ENCODE data around the gene OR2F1. TPM values are rescaled to one million over a fixed set of nuclear protein-coding genes. Genes with fewer than 3 reads are reported as not detected.

OR2F1 gene
- total RNA-seq, 4 donors from 2014 or later = not detected

DNA sequence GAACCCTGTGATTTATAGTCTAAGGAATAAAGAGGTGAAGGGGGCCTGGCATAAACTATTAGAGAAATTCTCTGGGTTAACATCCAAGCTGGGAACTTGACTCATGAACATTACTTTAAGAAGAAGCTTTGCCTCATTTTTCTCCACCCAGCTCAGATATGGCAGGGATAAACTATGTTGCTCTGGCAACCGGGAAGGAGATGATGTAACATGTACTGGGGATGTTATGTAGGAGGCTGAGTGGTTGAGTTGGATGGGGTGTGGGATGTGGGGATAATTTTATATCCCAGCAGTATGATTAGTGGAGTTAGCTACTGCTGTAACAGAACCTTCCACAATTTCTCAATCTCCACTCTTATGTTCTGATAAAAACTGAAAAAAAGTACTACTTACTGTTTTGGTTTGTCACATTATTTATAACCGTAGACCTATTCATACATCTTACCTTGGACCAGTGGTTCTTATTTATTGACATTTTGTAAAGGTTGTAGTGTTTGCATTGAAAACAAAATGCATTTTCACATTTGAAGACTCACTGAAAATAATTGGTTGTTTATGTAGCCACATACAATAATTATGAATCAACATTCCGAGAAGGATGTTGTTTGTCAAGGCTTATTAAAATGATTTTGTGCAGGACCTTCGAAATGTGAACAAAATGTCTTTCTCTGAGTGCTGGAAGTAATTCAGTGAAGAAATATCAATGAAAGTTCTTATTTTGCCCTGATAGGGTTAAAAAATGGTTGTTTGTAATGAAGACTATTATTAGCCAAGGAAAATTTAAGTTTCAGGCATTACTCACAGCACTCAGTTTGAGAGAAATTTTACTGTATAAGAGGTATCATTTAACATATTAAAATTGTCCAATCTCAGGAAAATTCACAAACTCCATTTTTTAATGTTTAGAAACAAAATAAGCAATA lies 18.3 kb upstream of the OR2F1 start:
- intact Hi-C loops (cut with DNase I; ENCODE audit: low total_unique reads) = no loop called here
- Histone ChIP-seq H3K27me3 (no peaks in the 10 kb centered on the region), H3K4me1 (no peaks in the 10 kb centered on the region), H3K9me3 (peaks cover 0 to 4% of the 10 kb centered on the region in 2 donors), H3K27ac (no peak overlapping the region), H3K4me3 (no peak overlapping the region), H3K36me3 (no peaks in the 10 kb centered on the region)
- TF ChIP-seq, protein P1, sequence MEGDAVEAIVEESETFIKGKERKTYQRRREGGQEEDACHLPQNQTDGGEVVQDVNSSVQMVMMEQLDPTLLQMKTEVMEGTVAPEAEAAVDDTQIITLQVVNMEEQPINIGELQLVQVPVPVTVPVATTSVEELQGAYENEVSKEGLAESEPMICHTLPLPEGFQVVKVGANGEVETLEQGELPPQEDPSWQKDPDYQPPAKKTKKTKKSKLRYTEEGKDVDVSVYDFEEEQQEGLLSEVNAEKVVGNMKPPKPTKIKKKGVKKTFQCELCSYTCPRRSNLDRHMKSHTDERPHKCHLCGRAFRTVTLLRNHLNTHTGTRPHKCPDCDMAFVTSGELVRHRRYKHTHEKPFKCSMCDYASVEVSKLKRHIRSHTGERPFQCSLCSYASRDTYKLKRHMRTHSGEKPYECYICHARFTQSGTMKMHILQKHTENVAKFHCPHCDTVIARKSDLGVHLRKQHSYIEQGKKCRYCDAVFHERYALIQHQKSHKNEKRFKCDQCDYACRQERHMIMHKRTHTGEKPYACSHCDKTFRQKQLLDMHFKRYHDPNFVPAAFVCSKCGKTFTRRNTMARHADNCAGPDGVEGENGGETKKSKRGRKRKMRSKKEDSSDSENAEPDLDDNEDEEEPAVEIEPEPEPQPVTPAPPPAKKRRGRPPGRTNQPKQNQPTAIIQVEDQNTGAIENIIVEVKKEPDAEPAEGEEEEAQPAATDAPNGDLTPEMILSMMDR (IDR thresholded peaks at IDR 0.05) = no peak
- TF ChIP-seq POLR2A (IDR thresholded peaks at IDR 0.05) = no peak
- no peak for DNase-seq

DNA sequence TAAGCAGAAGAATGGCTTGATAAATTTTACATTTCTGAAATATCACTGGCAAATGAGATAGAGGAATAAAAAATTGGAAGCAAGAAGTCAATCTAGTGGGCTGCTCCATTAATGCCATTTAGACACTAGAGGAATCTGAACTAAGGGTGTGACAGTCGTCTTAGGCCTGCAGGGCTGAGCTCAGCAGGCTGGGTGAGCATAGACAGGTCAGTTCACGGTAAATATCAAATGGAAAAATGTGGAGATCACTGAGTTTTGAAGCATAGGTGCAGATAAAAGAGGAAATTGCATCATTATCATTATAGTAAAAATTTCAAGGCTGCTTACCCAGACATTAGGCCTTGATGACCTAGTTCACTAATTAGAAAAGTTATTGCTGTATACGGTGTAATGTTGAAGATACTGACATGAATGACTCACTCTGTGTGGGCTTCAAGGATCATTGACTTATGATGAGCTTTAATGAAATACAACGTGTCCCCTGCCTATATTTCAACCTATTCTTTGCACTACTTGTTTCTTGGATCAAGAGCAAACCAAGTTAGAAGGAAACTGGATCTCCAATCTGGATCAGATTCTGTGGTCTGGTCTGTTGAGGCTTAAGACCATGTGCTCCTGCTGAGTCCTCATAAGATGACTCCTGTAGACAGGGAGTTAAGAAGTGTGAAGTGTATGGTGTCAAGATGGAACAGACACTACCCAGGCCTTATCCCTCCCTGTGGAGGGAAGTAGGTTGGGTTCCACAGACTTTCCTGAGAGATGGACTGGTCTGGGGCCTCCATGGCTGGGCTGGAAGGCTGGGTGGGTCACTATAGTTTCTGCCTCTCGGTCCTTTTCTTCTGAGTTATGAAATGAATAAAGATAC lies 16.0 kb upstream of the OR2F1 start:
- TF ChIP-seq, protein P1 (IDR thresholded peaks at IDR 0.05) = no peak
- TF ChIP-seq POLR2A (IDR thresholded peaks at IDR 0.05) = no peak
- H3K9me3 ChIP-seq = peaks cover 0 to 1% of the 10 kb centered on the region in 2 donors
- no peaks in the 10 kb centered on the region for H3K4me1 ChIP-seq
- no peak for DNase-seq
- no peak overlapping the region for H3K4me3 ChIP-seq
- no peaks in the 10 kb centered on the region for H3K36me3 ChIP-seq
- intact Hi-C loops (cut with DNase I; ENCODE audit: low total_unique reads) = no loop called here
- H3K27me3 ChIP-seq = no peaks in the 10 kb centered on the region
- no peak overlapping the region for H3K27ac ChIP-seq

DNA sequence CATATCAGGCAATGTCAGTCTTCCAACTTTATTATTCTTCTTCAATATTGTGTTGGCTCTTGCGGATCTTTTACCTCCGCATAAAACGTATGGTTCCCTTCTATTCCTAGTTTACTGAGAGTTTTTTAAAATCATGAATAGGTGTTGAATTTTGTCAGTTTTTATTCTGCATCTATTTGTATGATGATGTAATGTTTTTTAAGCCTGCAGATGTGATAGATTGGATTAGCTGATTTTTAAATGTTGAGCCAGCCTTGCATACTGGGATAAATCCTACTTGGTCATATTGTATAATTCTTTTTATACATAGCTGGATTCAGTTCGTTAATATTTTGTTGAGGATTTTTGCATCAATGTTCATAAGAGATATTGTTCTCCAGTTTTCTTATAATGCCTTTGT lies 9.2 kb upstream of the OR2F1 start:
- Histone ChIP-seq H3K27me3 (no peaks in the 10 kb centered on the region), H3K4me1 (no peaks in the 10 kb centered on the region), H3K9me3 (no peaks in the 10 kb centered on the region), H3K4me3 (no peak overlapping the region), H3K36me3 (no peaks in the 10 kb centered on the region), H3K27ac (no peak overlapping the region)
- intact Hi-C loops (cut with DNase I; ENCODE audit: low total_unique reads) = no loop called here
- TF ChIP-seq, protein P1 (IDR thresholded peaks at IDR 0.05) = no peak
- TF ChIP-seq POLR2A (IDR thresholded peaks at IDR 0.05) = no peak
- DNase-seq = no peak

DNA sequence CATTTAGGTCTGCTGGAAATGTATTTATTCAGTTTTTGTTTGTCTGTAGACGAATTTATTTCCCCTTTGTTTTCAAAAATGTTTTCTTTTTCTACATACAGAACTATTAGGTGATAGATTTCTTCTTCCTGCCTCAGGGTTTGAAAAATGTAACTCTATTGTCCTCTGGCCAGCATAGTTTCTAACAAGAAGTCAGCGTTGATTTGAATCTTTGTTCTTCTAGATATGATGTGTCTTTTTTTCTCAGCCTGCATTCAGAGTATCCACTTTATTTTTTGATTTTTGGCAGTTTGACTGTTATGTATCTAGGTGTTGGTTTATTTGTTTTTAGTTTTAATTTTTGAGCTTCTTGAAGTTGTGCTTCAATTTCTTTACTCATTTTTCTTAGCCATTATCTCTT lies 7.5 kb upstream of the OR2F1 start:
- intact Hi-C loops (cut with DNase I; ENCODE audit: low total_unique reads) = no loop called here
- H3K36me3 ChIP-seq = no peaks in the 10 kb centered on the region
- H3K27ac ChIP-seq = no peak overlapping the region
- TF ChIP-seq POLR2A (IDR thresholded peaks at IDR 0.05) = no peak
- TF ChIP-seq, protein P1 (IDR thresholded peaks at IDR 0.05) = no peak
- H3K9me3 ChIP-seq = no peaks in the 10 kb centered on the region
- H3K27me3 ChIP-seq = no peaks in the 10 kb centered on the region
- no peak for DNase-seq
- no peak overlapping the region for H3K4me3 ChIP-seq
- no peaks in the 10 kb centered on the region for H3K4me1 ChIP-seq

DNA sequence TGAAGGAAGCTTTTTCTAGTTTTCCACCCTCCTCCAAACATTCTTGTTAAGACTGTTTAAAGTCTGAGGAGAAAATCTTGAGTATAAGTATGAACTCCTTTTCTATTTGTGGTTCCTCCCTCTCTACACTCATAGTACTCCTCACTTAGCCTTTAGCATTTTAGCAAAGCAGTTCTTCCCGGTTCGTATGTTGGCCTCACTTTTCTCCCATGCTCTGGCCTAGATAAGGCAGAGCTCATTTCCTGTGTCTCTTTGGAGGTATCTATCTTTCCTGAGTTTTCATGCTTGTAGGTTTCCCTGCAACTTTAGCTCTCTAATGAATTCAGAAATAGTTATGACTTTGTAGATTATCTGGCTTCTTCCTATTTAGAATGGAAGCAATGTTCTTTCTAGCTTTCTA lies 5.9 kb upstream of the OR2F1 start:
- H3K4me1 ChIP-seq = no peaks in the 10 kb centered on the region
- TF ChIP-seq, protein P1 (IDR thresholded peaks at IDR 0.05) = no peak
- no peak for TF ChIP-seq POLR2A (IDR thresholded peaks at IDR 0.05)
- H3K27me3 ChIP-seq = no peaks in the 10 kb centered on the region
- no peaks in the 10 kb centered on the region for H3K36me3 ChIP-seq
- no peak for DNase-seq
- no peaks in the 10 kb centered on the region for H3K9me3 ChIP-seq
- no peak overlapping the region for H3K27ac ChIP-seq
- H3K4me3 ChIP-seq = no peak overlapping the region
- intact Hi-C loops (cut with DNase I; ENCODE audit: low total_unique reads) = no loop called here
